ENCODE measurements around the gene CHCHD6.

The CHCHD6 gene

GRCh38 chr3:126668450-126669401 lies 35.3 kb upstream of the CHCHD6 start:
- no peak for DNase-seq (ENCODE audit: low read depth in 2 of 2)

GRCh38 chr3:126671521-126671920 lies 32.5 kb upstream of the CHCHD6 start:
- DNase-seq (ENCODE audit: low read depth in 2 of 2), result no peak

- DNase-seq (ENCODE audit: low read depth in 2 of 2), result no peak
Observed at GRCh38 chr3:126672340-126672739, 31.7 kb upstream of the CHCHD6 start.

GRCh38 chr3:126672741-126673140 lies 31.3 kb upstream of the CHCHD6 start:
- DNase-seq (ENCODE audit: low read depth in 2 of 2), result no peak

- DNase-seq (ENCODE audit: low read depth in 2 of 2), result no peak
Observed at GRCh38 chr3:126676919-126677705, 26.9 kb upstream of the CHCHD6 start.

- no peak for DNase-seq (ENCODE audit: low read depth in 2 of 2)
Observed at GRCh38 chr3:126677862-126678503, 26.1 kb upstream of the CHCHD6 start.

- no peak for DNase-seq (ENCODE audit: low read depth in 2 of 2)
Observed at GRCh38 chr3:126678693-126679317, 25.2 kb upstream of the CHCHD6 start.

GRCh38 chr3:126679318-126679751 lies 24.7 kb upstream of the CHCHD6 start:
- DNase-seq (ENCODE audit: low read depth in 2 of 2), result peak; percentile 53 to 58

GRCh38 chr3:126679831-126680666 lies 24.0 kb upstream of the CHCHD6 start:
- DNase-seq (ENCODE audit: low read depth in 2 of 2), result no peak

- no peak for DNase-seq (ENCODE audit: low read depth in 2 of 2)
Observed at GRCh38 chr3:126680667-126681055, 23.4 kb upstream of the CHCHD6 start.

- DNase-seq (ENCODE audit: low read depth in 2 of 2), result no peak
Observed at GRCh38 chr3:126682009-126682408, 22.0 kb upstream of the CHCHD6 start.

GRCh38 chr3:126683069-126683468 lies 21.0 kb upstream of the CHCHD6 start:
- DNase-seq (ENCODE audit: low read depth in 2 of 2), result no peak

- no peak for DNase-seq (ENCODE audit: low read depth in 2 of 2)
Observed at GRCh38 chr3:126684218-126684751, 19.8 kb upstream of the CHCHD6 start.

GRCh38 chr3:126685021-126685420 lies 19.0 kb upstream of the CHCHD6 start:
- DNase-seq (ENCODE audit: low read depth in 2 of 2), result no peak

GRCh38 chr3:126685493-126685892 lies 18.5 kb upstream of the CHCHD6 start:
- no peak for DNase-seq (ENCODE audit: low read depth in 2 of 2)

- DNase-seq (ENCODE audit: low read depth in 2 of 2), result no peak
Observed at GRCh38 chr3:126691765-126692164, 12.3 kb upstream of the CHCHD6 start.

- DNase-seq (ENCODE audit: low read depth in 2 of 2), result no peak
Observed at GRCh38 chr3:126692858-126693257, 11.2 kb upstream of the CHCHD6 start.

GRCh38 chr3:126693921-126694320 lies 10.1 kb upstream of the CHCHD6 start:
- no peak for DNase-seq (ENCODE audit: low read depth in 2 of 2)

- DNase-seq (ENCODE audit: low read depth in 2 of 2), result no peak
Observed at GRCh38 chr3:126696701-126697267, 7.3 kb upstream of the CHCHD6 start.

GRCh38 chr3:126699011-126699410 lies 5.0 kb upstream of the CHCHD6 start:
- DNase-seq (ENCODE audit: low read depth in 2 of 2), result no peak
